Uterus (tissue), 2 donors: ENCODE results near the gene SHC4.

Experiments
- POLR2A ChIP-seq, 2 donors: fragments of 450-650 bp; IDR thresholded peaks; one replicate each; pipeline ENCODE4 v1.6.1; 2016; ENCODE audit warnings: antibody characterized with exemption in 2 of 2, mild to moderate bottlenecking in 1 of 2, moderate library complexity in 1 of 2
- TF ChIP-seq, protein P1 (sequence below), 4 experiments: fragments of 200-600 bp in 2 of 4; fragments of 450-650 bp in 2 of 4; sonication (generic) in 2 of 4; IDR thresholded peaks; one replicate each; pipeline ENCODE4 v1.5.1; 2016 to 2019; ENCODE audit warnings: antibody characterized with exemption in 4 of 4, mild to moderate bottlenecking in 2 of 4, moderate library complexity in 1 of 4

DNA sequence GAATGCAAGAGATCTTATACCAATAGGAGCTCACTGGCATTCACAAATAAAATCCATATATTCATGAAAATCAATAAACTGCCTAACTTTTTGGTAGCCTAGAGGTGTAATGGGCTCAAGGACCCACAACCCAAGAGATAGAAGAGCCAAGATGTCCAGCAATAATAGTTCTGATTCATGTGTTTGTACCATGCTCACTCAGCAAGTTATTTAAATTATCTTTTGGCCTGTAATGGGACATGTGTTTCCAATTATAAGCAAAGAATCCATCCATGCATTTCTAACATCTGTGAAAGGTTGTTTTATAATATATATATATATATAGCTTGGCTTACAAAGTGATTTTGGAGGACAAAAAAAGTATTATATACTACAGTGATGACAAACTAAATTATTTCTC lies 29.7 kb upstream of the SHC4 start:
- TF ChIP-seq, protein P1, sequence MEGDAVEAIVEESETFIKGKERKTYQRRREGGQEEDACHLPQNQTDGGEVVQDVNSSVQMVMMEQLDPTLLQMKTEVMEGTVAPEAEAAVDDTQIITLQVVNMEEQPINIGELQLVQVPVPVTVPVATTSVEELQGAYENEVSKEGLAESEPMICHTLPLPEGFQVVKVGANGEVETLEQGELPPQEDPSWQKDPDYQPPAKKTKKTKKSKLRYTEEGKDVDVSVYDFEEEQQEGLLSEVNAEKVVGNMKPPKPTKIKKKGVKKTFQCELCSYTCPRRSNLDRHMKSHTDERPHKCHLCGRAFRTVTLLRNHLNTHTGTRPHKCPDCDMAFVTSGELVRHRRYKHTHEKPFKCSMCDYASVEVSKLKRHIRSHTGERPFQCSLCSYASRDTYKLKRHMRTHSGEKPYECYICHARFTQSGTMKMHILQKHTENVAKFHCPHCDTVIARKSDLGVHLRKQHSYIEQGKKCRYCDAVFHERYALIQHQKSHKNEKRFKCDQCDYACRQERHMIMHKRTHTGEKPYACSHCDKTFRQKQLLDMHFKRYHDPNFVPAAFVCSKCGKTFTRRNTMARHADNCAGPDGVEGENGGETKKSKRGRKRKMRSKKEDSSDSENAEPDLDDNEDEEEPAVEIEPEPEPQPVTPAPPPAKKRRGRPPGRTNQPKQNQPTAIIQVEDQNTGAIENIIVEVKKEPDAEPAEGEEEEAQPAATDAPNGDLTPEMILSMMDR (IDR thresholded peaks at IDR 0.05): no peak
- TF ChIP-seq POLR2A (IDR thresholded peaks at IDR 0.05): no peak
